NB4 (cell line): Measurements from ENCODE around the gene GNPTAB.

Experiments used
- MYC ChIP-seq: IDR thresholded peaks from 2 replicates; pipeline ENCODE4 v1.6.1; 2011; ENCODE audit warnings: low read depth, low read length
- POLR2A ChIP-seq: IDR thresholded peaks from 2 replicates; pipeline ENCODE4 v1.6.1; 2011; ENCODE audit warnings: mild to moderate bottlenecking; ENCODE audit not compliant: insufficient read length; ENCODE audit errors: extremely low read depth
- TF ChIP-seq, protein P1 (sequence below): IDR thresholded peaks from one replicate; pipeline ENCODE4 v1.5.1; 2012; ENCODE audit warnings: low read depth, low read length

DNA sequence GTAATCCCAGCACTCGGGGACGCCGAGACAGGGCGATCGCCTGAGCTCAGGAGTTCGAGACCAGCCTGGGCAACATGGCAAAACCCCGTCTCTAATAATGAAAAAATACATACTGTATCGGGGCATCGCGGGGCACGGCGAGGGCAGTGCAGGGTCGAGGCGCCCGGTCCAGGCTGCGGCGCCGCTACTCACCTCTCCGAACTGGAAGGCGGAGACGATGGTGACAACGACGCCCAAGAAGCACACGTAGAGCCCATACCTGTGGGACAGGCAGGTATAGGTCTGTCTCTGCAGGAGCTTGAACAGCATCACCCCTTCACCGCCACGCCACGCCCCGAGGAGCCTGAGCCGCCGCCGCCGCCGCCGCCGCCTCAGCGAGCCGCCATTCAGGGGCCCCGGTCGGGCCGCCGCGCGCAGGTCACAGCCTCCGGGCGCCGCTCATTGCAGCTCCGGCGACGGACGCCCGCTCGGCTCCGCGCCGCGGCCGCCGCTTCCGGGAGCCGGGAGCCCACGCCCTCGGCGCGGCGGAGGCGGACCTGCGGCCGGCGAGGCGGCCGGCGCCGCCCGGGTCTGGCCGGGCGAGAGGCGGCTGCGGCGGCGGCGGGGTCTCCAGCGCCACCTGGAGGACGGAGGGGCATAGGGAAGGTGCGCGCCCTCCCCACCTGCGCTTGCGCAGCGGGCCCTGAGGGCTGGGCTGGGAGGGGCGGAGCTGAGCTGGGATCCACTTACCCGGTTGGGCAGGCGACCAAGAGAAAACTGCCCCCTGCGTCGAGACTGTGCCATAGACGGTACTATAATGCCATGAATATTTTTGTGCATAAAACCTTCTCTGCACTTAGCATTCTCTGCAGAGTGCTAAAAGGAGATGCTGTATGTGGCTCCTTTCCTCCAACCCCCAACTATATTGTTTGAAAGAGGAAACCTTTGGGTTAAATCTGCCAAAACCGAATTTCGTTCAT, at the start of gene GNPTAB:
- TF ChIP-seq, protein P1, sequence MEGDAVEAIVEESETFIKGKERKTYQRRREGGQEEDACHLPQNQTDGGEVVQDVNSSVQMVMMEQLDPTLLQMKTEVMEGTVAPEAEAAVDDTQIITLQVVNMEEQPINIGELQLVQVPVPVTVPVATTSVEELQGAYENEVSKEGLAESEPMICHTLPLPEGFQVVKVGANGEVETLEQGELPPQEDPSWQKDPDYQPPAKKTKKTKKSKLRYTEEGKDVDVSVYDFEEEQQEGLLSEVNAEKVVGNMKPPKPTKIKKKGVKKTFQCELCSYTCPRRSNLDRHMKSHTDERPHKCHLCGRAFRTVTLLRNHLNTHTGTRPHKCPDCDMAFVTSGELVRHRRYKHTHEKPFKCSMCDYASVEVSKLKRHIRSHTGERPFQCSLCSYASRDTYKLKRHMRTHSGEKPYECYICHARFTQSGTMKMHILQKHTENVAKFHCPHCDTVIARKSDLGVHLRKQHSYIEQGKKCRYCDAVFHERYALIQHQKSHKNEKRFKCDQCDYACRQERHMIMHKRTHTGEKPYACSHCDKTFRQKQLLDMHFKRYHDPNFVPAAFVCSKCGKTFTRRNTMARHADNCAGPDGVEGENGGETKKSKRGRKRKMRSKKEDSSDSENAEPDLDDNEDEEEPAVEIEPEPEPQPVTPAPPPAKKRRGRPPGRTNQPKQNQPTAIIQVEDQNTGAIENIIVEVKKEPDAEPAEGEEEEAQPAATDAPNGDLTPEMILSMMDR = peak; percentile 42
- no peak for TF ChIP-seq MYC
- peak; percentile 51 for TF ChIP-seq POLR2A
